ENCODE measurements around the gene CYTH2. TPM values are rescaled to one million over a fixed set of nuclear protein-coding genes. Genes with fewer than 3 reads are reported as not detected.

The CYTH2 gene
- total RNA-seq, 1 experiment from 2014 or later, result 72.6 TPM

DNA sequence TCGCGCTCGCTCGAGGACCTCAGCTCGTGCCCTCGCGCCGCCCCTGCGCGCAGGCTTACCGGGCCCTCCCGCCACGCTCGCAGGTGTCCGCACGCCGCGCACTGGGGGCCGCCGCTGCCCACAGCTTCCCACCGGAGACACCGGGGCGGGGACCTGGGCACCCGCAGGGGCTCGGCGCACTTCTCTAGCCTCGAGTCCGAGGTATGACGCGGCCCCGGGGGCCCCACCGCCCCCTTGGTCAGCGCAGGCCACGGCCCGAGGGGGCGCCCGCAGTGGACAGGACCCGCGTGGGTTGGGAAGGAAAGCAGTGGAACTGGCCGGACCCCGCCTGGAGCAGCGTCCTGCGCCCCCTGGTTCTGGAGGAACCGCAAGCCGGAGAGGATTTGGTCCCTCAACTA, 25.4 kb upstream of the CYTH2 start:
- CTCF ChIA-PET, result interaction anchor here (0.7 to 1.4 kb wide), 4 partner anchors 24 to 146 kb away, joined by 3 to 11 read pairs (median 3); partner anchors contain the start of gene KDELR1
- Mint-ChIP-seq H3K4me3 (no peak overlapping the region), H3K36me3 (peaks cover 19% of the 10 kb centered on the region), H3K9me3 (no peaks in the 10 kb centered on the region), H3K27me3 (ENCODE audit: low read depth) (peaks cover 19% of the 10 kb centered on the region), H3K4me1 (peaks cover 18% of the 10 kb centered on the region), H3K27ac (no peak overlapping the region)
- TF ChIP-seq SMAD3 (CRISPR knock-in tag; IDR thresholded peaks at IDR 0.05; ENCODE audit: borderline replicate concordance), result no peak
- TF ChIP-seq, protein P1, sequence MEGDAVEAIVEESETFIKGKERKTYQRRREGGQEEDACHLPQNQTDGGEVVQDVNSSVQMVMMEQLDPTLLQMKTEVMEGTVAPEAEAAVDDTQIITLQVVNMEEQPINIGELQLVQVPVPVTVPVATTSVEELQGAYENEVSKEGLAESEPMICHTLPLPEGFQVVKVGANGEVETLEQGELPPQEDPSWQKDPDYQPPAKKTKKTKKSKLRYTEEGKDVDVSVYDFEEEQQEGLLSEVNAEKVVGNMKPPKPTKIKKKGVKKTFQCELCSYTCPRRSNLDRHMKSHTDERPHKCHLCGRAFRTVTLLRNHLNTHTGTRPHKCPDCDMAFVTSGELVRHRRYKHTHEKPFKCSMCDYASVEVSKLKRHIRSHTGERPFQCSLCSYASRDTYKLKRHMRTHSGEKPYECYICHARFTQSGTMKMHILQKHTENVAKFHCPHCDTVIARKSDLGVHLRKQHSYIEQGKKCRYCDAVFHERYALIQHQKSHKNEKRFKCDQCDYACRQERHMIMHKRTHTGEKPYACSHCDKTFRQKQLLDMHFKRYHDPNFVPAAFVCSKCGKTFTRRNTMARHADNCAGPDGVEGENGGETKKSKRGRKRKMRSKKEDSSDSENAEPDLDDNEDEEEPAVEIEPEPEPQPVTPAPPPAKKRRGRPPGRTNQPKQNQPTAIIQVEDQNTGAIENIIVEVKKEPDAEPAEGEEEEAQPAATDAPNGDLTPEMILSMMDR (IDR thresholded peaks at IDR 0.05), result no peak
- TF ChIP-seq, protein P2, sequence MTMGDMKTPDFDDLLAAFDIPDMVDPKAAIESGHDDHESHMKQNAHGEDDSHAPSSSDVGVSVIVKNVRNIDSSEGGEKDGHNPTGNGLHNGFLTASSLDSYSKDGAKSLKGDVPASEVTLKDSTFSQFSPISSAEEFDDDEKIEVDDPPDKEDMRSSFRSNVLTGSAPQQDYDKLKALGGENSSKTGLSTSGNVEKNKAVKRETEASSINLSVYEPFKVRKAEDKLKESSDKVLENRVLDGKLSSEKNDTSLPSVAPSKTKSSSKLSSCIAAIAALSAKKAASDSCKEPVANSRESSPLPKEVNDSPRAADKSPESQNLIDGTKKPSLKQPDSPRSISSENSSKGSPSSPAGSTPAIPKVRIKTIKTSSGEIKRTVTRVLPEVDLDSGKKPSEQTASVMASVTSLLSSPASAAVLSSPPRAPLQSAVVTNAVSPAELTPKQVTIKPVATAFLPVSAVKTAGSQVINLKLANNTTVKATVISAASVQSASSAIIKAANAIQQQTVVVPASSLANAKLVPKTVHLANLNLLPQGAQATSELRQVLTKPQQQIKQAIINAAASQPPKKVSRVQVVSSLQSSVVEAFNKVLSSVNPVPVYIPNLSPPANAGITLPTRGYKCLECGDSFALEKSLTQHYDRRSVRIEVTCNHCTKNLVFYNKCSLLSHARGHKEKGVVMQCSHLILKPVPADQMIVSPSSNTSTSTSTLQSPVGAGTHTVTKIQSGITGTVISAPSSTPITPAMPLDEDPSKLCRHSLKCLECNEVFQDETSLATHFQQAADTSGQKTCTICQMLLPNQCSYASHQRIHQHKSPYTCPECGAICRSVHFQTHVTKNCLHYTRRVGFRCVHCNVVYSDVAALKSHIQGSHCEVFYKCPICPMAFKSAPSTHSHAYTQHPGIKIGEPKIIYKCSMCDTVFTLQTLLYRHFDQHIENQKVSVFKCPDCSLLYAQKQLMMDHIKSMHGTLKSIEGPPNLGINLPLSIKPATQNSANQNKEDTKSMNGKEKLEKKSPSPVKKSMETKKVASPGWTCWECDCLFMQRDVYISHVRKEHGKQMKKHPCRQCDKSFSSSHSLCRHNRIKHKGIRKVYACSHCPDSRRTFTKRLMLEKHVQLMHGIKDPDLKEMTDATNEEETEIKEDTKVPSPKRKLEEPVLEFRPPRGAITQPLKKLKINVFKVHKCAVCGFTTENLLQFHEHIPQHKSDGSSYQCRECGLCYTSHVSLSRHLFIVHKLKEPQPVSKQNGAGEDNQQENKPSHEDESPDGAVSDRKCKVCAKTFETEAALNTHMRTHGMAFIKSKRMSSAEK (CRISPR knock-in tag; IDR thresholded peaks at IDR 0.05; ENCODE audit: borderline replicate concordance), result no peak
- no peak for TF ChIP-seq RELA (CRISPR knock-in tag; IDR thresholded peaks at IDR 0.05; ENCODE audit: borderline replicate concordance)
- no peak for TF ChIP-seq TP53 (CRISPR knock-in tag; IDR thresholded peaks at IDR 0.05)
- no peak for TF ChIP-seq KAT7 (CRISPR knock-in tag; IDR thresholded peaks at IDR 0.05; ENCODE audit: borderline replicate concordance)
- TF ChIP-seq ZNF512 (CRISPR knock-in tag; IDR thresholded peaks at IDR 0.05; ENCODE audit: borderline replicate concordance), result no peak
- TF ChIP-seq ZNF423 (CRISPR knock-in tag; IDR thresholded peaks at IDR 0.05), result no peak
- TF ChIP-seq PRDM15 (CRISPR knock-in tag; IDR thresholded peaks at IDR 0.05), result no peak
- TF ChIP-seq AFF4 (CRISPR knock-in tag; IDR thresholded peaks at IDR 0.05; ENCODE audit: borderline replicate concordance), result no peak
- DNase-seq (ENCODE audit: low spot score), result no peak
- ATAC-seq, result no peak
- POLR2A ChIA-PET, result interaction anchor here (1.2 kb wide), 1 partner anchor 11 kb away, joined by 3 read pairs; no protein-coding TSS in a partner anchor

All from WTC11 (cell line).